Activated CD8-positive, alpha-beta T cell treated with anti-CD3 and anti-CD28 coated beads, Interleukin-2, amount 10 ng/mL, durations not matched to agents 7 days and 5 days (primary cell): ENCODE data around the gene ASB3. TPM values are rescaled to one million over a fixed set of nuclear protein-coding genes. Genes with fewer than 3 reads are reported as not detected.

Source experiments
- ATAC-seq: fragments of 150-1000 bp; cut with Tn5 transposase; one replicate; pipeline ENCODE4 v1.10.0; 2021; ENCODE audit warnings: moderate library complexity
- CTCF ChIA-PET: fragments of 350-600 bp; sonication (Branson Sonifier 250); formaldehyde crosslinking; loops from one replicate; lab custom pipeline; 2021; ENCODE audit warnings: antibody characterized with exemption; lab: Charles Lee
- POLR2A ChIA-PET: fragments of 350-600 bp; sonication (Branson Sonifier 250); formaldehyde crosslinking; loops from one replicate; lab custom pipeline; 2021; ENCODE audit warnings: antibody characterized with exemption; lab: Charles Lee
- DNase-seq: peaks from one replicate; pipeline ENCODE4 v3.0.0-alpha.2; 2020
- H3K27ac Mint-ChIP-seq: one replicate; pipeline ENCODE4 v1.8.0; 2021; ENCODE audit warnings: mild to moderate bottlenecking, mixed read lengths
- H3K27me3 Mint-ChIP-seq: one replicate; pipeline ENCODE4 v1.8.0; 2021; ENCODE audit warnings: low read depth, mixed read lengths
- H3K36me3 Mint-ChIP-seq: one replicate; pipeline ENCODE4 v1.8.0; 2021; ENCODE audit warnings: low read depth, mixed read lengths
- H3K4me1 Mint-ChIP-seq: one replicate; pipeline ENCODE4 v1.8.0; 2021; ENCODE audit warnings: low read depth, mixed read lengths
- H3K4me3 Mint-ChIP-seq: one replicate; pipeline ENCODE4 v1.8.0; 2021; ENCODE audit warnings: mild to moderate bottlenecking, mixed read lengths
- H3K9me3 Mint-ChIP-seq: one replicate; pipeline ENCODE4 v1.8.0; 2022; ENCODE audit warnings: mixed read lengths; ENCODE audit not compliant: insufficient read depth
- total RNA-seq, 2 experiments: library from RNA; stranded (reverse); gene quantifications; one replicate each; pipeline ENCODE4 v1.2.3, GENCODE V29; 2021

The ASB3 gene
- total RNA-seq, 2 experiments from 2014 or later, result 25.3 to 25.8 TPM

DNA sequence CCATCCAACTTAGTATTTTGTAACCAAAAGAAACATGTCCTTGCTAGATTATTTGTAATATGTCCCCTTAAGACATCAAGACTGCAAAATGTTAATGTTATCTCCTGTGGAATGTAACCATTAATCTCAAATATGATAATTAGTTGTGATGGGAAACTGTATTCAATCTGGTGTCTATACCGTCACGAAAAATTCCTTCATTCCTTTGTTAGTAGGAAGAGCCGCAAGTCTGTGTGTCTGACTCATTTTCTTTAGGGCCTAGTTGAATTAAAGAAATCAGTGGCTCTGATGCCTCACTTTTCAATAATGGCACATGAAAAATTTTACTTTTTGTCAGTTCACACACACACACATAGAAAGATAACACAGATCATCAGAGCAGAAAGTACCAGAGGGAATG lies 146.3 kb downstream of the ASB3 start:
- POLR2A ChIA-PET, result no interaction called here
- no peak overlapping the region for H3K4me3 Mint-ChIP-seq
- CTCF ChIA-PET, result no interaction called here
- ATAC-seq, result no peak
- no peaks in the 10 kb centered on the region for H3K9me3 Mint-ChIP-seq
- no peaks in the 10 kb centered on the region for H3K4me1 Mint-ChIP-seq
- H3K27me3 Mint-ChIP-seq, result no peaks in the 10 kb centered on the region
- no peaks in the 10 kb centered on the region for H3K36me3 Mint-ChIP-seq
- DNase-seq, result no peak
- no peak overlapping the region for H3K27ac Mint-ChIP-seq

DNA sequence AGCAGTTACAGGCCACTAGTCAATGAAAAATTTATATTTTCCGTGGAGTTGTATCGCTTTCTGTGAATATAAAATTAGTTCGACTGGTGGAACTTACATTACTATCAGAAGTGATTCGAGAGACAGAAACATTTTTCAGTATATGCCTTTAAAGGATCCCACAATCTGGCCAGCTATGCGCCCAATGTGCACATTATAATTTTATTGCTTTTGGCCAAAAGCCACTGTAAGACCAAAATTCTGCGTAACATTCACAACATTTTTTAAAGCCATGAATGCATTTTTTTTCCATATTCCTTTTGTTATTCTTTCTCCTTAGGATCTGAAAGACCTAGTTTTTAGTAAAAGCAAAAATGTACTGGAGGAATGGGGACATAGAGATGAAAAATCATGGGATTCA lies 150.2 kb downstream of the ASB3 start:
- H3K27ac Mint-ChIP-seq, result no peak overlapping the region

DNA sequence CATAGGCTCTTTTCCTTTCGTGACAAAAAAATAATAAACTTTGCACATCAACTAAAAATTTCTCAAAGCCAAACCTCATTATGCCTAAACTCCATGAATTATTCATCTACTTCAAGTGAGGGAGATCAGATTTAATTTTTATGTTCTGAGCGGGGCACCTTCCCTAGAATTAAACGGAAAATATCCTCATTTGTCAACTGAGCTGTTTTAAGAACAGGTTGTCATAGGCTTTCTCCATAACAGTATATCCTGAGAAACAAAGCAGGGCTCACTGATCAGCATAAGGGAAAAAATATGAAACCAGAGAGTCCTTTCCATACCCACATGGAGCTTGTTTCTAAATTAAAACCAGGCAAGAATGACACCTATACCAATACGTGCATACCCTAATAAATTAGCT lies 150.6 kb downstream of the ASB3 start:
- no peaks in the 10 kb centered on the region for H3K9me3 Mint-ChIP-seq
- POLR2A ChIA-PET, result no interaction called here
- no peaks in the 10 kb centered on the region for H3K27me3 Mint-ChIP-seq
- CTCF ChIA-PET, result no interaction called here
- H3K4me3 Mint-ChIP-seq, result no peak overlapping the region
- H3K27ac Mint-ChIP-seq, result no peak overlapping the region
- DNase-seq, result no peak
- ATAC-seq, result no peak
- no peaks in the 10 kb centered on the region for H3K4me1 Mint-ChIP-seq
- H3K36me3 Mint-ChIP-seq, result no peaks in the 10 kb centered on the region

More for the DNA sequence above, 150.2 kb downstream of the ASB3 start:
- Mint-ChIP-seq H3K4me1 (no peaks in the 10 kb centered on the region), H3K36me3 (no peaks in the 10 kb centered on the region), H3K9me3 (no peaks in the 10 kb centered on the region), H3K4me3 (no peak overlapping the region), H3K27me3 (no peaks in the 10 kb centered on the region)
- DNase-seq, result no peak
- ChIA-PET CTCF (no interaction called here), POLR2A (no interaction called here)
- ATAC-seq, result no peak

DNA sequence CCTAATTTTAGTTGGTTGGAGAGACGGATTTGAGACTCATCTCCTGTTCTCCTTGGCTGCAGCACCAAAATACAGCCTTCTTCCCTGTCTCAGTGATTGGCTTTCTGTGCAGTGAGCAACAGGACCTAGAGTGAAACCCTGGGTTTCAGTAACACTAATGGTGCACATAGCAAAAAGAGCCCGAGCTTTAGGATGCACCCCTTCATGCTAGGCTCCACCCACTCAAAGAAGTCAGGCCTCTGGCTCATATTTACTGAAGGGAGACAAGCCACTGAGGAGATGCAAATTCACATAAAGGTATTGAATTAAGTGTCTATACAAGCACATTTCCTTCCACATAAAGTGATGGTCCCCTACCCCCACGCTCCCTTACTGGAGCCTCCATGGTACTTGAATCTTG lies 151.1 kb downstream of the ASB3 start:
- DNase-seq (no peak), ATAC-seq (no peak)
- no peak overlapping the region for H3K27ac Mint-ChIP-seq
- ChIA-PET CTCF (no interaction called here), POLR2A (no interaction called here)
- no peaks in the 10 kb centered on the region for H3K4me1 Mint-ChIP-seq
- no peak overlapping the region for H3K4me3 Mint-ChIP-seq
- no peaks in the 10 kb centered on the region for H3K9me3 Mint-ChIP-seq
- H3K27me3 Mint-ChIP-seq, result no peaks in the 10 kb centered on the region
- no peaks in the 10 kb centered on the region for H3K36me3 Mint-ChIP-seq

DNA sequence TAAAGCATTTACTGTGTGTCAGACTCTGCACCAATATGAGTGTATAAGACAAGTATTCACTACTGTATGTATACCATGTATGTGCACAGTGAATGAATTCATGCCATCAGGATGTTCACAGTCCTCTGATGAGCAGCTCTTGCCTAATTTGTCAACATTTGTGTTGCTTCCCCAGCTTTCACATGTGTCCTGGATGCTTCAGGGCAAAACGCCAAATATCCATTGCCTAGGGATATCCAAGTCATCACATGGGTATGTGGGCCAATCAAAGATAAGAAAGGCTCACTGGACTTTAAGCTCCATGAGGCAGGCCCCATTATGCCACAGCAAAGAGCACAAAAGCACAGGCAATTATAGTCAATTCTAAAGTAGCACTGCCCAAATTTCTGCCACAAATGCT lies 153.3 kb downstream of the ASB3 start:
- ChIA-PET CTCF (no interaction called here), POLR2A (no interaction called here)
- Mint-ChIP-seq H3K27ac (no peak overlapping the region), H3K9me3 (no peaks in the 10 kb centered on the region), H3K36me3 (no peaks in the 10 kb centered on the region), H3K4me3 (no peak overlapping the region), H3K27me3 (no peaks in the 10 kb centered on the region), H3K4me1 (no peaks in the 10 kb centered on the region)
- ATAC-seq (no peak), DNase-seq (no peak)

DNA sequence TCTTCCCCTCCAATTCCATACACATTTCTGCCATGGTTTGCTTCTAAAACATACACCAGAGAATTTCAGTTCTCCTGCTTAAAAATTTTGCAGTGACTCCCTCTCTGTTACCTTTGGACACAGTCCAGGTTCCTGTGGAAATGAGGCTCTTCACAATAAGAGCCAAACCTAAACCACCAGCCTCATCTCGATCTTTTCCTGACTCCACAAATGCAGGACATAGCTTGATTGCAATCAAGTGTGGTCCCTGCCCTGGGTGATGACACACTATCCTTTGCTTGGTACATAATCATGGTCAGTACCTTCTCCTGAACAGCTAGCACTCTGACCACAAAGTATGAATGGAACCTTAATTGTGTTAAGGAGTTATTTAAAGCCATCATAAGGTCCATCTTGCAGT lies 154.0 kb downstream of the ASB3 start:
- no peak for DNase-seq
- POLR2A ChIA-PET, result no interaction called here
- H3K9me3 Mint-ChIP-seq, result no peaks in the 10 kb centered on the region
- H3K4me3 Mint-ChIP-seq, result no peak overlapping the region
- H3K27ac Mint-ChIP-seq, result no peak overlapping the region
- no peaks in the 10 kb centered on the region for H3K27me3 Mint-ChIP-seq
- no peaks in the 10 kb centered on the region for H3K4me1 Mint-ChIP-seq
- H3K36me3 Mint-ChIP-seq, result no peaks in the 10 kb centered on the region
- no peak for ATAC-seq
- CTCF ChIA-PET, result no interaction called here

DNA sequence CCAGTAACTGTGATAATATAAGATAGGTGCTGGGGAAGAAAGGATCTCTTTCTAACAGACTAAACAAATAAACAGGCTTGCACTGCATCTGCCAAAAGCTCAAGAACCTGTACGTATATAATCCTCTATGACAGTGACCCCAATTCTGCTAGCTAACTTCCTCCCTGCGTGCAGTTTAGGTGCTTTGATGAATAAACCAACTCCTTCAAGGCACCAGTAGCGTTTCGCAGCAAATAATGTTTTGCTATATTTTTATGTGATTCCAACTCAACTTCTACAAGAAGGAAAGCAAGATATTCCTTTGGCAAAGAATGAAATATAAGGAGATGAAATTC lies 154.7 kb downstream of the ASB3 start:
- H3K27me3 Mint-ChIP-seq, result no peaks in the 10 kb centered on the region
- H3K4me3 Mint-ChIP-seq, result no peak overlapping the region
- DNase-seq (no peak), ATAC-seq (no peak)
- no peak overlapping the region for H3K27ac Mint-ChIP-seq
- no peaks in the 10 kb centered on the region for H3K9me3 Mint-ChIP-seq
- CTCF ChIA-PET, result no interaction called here
- H3K4me1 Mint-ChIP-seq, result no peaks in the 10 kb centered on the region
- no peaks in the 10 kb centered on the region for H3K36me3 Mint-ChIP-seq
- POLR2A ChIA-PET, result no interaction called here

DNA sequence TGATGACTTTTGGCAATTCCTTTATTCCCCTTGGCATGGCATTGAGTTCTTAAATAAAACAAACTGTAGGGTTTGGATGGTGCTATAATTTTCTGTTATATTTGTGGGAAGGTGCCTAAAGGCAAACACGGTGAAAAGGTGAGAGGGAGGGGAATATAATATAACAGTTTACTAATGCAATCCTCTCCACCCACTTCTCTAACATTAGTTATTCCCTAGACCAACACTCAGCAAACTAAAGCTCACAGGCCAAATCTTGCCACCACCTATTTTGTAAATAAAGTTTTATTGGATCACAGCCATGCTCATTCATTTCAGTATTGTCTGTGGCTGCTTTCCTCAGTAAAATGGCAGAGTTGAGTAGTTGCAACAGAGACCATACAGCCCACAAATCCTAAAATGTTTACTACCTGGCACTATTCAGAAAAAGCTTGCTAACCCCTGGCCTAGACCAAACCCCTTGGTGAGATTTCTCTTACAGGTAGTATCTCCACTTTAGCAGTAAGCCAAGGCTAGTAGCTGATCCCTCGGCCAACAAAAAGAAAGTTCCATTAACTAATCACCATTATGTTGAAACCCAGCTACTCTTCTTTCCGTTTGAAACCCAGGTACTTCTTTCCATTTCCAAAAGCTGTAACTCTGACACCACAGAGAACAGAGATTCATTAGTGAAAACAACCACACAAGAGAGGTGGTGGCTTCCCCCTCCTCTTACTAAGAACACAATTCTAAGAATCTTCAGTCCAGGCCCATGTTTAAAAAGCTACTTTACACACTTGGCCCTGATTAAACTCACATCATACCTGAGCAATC lies 155.2 kb downstream of the ASB3 start:
- Mint-ChIP-seq H3K4me3 (no peak overlapping the region), H3K4me1 (no peaks in the 10 kb centered on the region), H3K36me3 (no peaks in the 10 kb centered on the region), H3K27me3 (no peaks in the 10 kb centered on the region), H3K9me3 (no peaks in the 10 kb centered on the region), H3K27ac (no peak overlapping the region)
- DNase-seq (no peak), ATAC-seq (no peak)
- ChIA-PET CTCF (no interaction called here), POLR2A (no interaction called here)

DNA sequence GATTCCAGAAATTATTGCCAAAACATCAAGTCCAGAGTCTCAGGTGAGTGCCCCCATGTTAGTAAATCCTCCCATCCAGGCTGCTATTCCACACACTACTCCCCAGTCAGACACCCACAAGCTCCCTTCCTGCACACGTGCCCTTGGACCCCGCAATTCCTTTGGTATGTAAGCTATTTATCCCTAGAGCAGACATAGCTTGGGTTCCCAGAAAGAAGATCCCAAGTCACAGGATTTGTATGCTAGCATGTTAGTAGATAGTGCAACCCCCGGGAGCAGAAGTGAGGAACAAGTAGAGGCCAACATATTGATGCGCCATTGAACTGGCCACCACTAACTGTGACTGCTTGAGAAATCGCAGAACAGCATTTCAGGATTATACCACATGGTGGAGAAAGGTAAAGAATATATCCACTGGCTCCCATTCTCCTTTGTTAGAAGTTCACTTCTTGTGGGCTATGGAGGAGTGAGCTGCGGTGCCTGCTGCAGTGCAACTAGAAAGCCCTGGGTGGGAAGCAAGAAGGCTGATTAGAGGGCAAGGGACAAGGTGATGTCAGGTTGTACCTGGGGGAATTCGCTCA lies 156.6 kb downstream of the ASB3 start:
- Mint-ChIP-seq H3K36me3 (no peaks in the 10 kb centered on the region), H3K9me3 (no peaks in the 10 kb centered on the region)
- ATAC-seq, result no peak

DNA sequence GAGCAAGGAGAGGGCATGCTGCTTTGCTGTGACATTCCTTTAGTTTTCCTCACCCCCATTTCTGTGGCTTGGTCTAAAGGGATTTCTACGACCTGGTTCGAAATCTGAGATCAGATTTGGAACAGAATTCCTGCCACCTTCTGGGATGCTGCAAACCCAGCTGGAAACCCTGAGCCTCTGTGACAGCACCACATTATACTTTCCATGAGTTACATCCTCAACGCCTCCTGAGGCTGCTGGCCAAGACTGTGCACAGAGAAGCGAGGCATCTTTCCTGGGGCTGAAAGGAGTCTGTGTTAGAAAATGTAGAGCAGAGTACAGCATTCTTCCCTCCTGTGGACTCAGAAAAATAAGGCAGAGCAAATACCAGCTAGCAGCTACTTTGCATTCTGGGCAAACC lies 157.3 kb downstream of the ASB3 start:
- no peak overlapping the region for H3K27ac Mint-ChIP-seq

More for the DNA sequence above, 156.6 kb downstream of the ASB3 start:
- H3K4me3 Mint-ChIP-seq, result no peak overlapping the region
- H3K4me1 Mint-ChIP-seq, result no peaks in the 10 kb centered on the region
- ChIA-PET POLR2A (no interaction called here), CTCF (no interaction called here)
- H3K27me3 Mint-ChIP-seq, result no peaks in the 10 kb centered on the region
- no peak for DNase-seq
- H3K27ac Mint-ChIP-seq, result no peak overlapping the region

DNA sequence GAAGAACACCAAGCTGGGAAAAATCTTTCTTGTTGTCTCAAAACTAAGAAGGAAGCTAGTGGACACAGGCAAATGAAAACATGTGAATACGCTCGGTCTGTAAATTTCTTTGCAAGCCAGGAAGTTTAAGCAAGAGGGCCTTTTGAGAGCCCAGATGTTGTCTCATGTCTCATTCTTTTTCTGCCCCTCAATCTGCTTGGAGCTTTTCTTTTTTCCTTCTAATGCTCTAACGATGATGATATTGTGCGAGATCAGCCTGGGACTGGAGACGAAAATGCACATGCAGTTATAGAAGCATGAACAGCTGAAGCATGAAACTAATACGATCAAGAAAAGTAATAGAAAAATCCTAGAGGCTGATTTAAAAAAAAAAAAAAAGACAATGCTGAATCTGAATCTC lies 157.8 kb downstream of the ASB3 start:
- Mint-ChIP-seq H3K4me3 (no peak overlapping the region), H3K4me1 (no peaks in the 10 kb centered on the region), H3K27ac (no peak overlapping the region), H3K9me3 (no peaks in the 10 kb centered on the region), H3K27me3 (no peaks in the 10 kb centered on the region), H3K36me3 (no peaks in the 10 kb centered on the region)
- no peak for ATAC-seq
- ChIA-PET POLR2A (no interaction called here), CTCF (no interaction called here)
- no peak for DNase-seq

More for the DNA sequence above, 157.3 kb downstream of the ASB3 start:
- DNase-seq, result no peak
- H3K36me3 Mint-ChIP-seq, result no peaks in the 10 kb centered on the region
- ATAC-seq, result no peak
- ChIA-PET CTCF (no interaction called here), POLR2A (no interaction called here)
- no peaks in the 10 kb centered on the region for H3K9me3 Mint-ChIP-seq
- H3K4me1 Mint-ChIP-seq, result no peaks in the 10 kb centered on the region
- no peaks in the 10 kb centered on the region for H3K27me3 Mint-ChIP-seq
- H3K4me3 Mint-ChIP-seq, result no peak overlapping the region

DNA sequence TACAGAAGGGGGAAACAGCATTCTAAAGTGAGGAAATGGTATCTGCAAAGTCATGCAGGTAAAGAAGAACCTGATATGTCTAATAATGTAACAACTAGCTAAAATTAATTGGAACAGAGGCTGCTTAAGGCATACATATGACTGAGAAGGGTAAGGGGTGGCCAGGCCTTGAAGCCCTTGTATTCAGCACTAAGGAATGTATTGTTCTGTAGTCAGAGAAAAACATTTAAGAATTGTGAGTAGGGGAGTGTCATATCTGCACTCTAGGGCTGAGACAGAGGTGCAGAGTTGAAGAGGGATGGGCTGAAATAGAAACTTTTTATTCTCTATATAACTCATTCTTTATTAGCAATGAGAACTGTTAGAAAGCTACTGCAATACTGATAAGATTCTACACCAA lies 164.6 kb downstream of the ASB3 start:
- POLR2A ChIA-PET, result no interaction called here
- Mint-ChIP-seq H3K9me3 (no peaks in the 10 kb centered on the region), H3K27me3 (no peaks in the 10 kb centered on the region), H3K27ac (no peak overlapping the region), H3K4me1 (no peaks in the 10 kb centered on the region), H3K4me3 (no peak overlapping the region), H3K36me3 (no peaks in the 10 kb centered on the region)
- CTCF ChIA-PET, result no interaction called here
- ATAC-seq (no peak), DNase-seq (no peak)

DNA sequence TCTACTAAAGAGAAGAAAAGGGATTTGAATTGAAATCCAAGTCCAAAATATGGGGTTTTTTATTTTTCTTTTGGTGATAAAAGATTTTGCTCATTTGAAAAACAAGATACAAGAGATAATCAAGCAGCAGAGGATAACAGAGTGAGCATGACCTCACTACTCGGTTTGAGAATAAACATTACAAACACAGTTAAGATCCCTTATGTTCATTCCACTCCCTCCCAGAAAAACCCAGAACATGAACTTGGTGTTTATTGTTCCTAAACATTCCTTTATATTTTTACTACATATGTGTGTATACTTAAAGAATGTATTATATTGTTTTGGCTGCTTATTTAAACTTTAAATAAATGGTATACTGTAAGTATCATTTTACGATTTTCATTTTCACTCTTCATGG lies 165.8 kb downstream of the ASB3 start:
- ChIA-PET POLR2A (no interaction called here), CTCF (no interaction called here)
- no peaks in the 10 kb centered on the region for H3K4me1 Mint-ChIP-seq
- ATAC-seq (no peak), DNase-seq (no peak)
- H3K27me3 Mint-ChIP-seq, result no peaks in the 10 kb centered on the region
- no peaks in the 10 kb centered on the region for H3K9me3 Mint-ChIP-seq
- H3K27ac Mint-ChIP-seq, result no peak overlapping the region
- H3K36me3 Mint-ChIP-seq, result no peaks in the 10 kb centered on the region
- H3K4me3 Mint-ChIP-seq, result no peak overlapping the region
